BE2C (cell line): ENCODE measurements around the gene SH2D7.

Source experiments
- DNase-seq: peaks from one replicate; pipeline ENCODE4 v3.0.0-alpha.2; 2020
- H3K27me3 ChIP-seq: fragments of 250-450 bp; sonication (Bioruptor Pico); 2 replicates; pipeline ENCODE4 v1.5.1; 2020; ENCODE audit warnings: mild to moderate bottlenecking
- H3K36me3 ChIP-seq: fragments of 250-450 bp; sonication (Bioruptor Pico); 2 replicates; pipeline ENCODE4 v1.5.1; 2020; ENCODE audit warnings: mild to moderate bottlenecking
- H3K4me1 ChIP-seq: fragments of 250-450 bp; sonication (Bioruptor Pico); 2 replicates; pipeline ENCODE4 v1.5.1; 2020
- H3K4me3 ChIP-seq: 2 replicates; pipeline ENCODE4 v1.5.1; 2011; ENCODE audit warnings: low read depth, low read length
- H3K9me3 ChIP-seq: fragments of 250-450 bp; sonication (Bioruptor Pico); 2 replicates; pipeline ENCODE4 v1.5.1; 2020
- CTCF ChIP-seq: IDR thresholded peaks from 2 replicates; pipeline ENCODE4 v1.5.1; 2012; ENCODE audit warnings: mild to moderate bottlenecking, low read depth, low read length

SH2D7 gene

DNA sequence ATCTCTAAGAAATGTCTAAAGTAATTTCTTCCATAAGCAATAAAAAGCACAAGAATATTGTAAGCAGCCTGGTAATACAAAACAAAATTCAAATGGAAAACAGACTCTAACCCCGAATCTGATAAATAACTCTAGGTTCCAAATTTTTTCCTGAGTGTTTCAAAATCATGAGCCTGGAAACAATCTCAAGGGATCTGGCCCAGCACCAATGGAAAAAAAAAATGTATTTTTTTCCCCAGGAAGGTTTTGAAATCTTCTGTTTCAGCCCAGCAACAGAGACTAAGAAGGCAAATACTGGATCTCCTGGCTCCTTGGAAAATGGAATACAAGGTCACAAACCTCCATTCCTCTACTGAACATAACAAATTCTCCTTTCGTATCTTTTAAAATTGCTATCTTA lies 27.8 kb upstream of the SH2D7 start:
- Histone ChIP-seq H3K27me3 (no peaks in the 10 kb centered on the region), H3K4me1 (peaks cover 42% of the 10 kb centered on the region), H3K36me3 (no peaks in the 10 kb centered on the region; the same call in 1 of the 2 replicates), H3K4me3 (no peak overlapping the region), H3K9me3 (no peaks in the 10 kb centered on the region)
- TF ChIP-seq CTCF = no peak
- DNase-seq = no peak

DNA sequence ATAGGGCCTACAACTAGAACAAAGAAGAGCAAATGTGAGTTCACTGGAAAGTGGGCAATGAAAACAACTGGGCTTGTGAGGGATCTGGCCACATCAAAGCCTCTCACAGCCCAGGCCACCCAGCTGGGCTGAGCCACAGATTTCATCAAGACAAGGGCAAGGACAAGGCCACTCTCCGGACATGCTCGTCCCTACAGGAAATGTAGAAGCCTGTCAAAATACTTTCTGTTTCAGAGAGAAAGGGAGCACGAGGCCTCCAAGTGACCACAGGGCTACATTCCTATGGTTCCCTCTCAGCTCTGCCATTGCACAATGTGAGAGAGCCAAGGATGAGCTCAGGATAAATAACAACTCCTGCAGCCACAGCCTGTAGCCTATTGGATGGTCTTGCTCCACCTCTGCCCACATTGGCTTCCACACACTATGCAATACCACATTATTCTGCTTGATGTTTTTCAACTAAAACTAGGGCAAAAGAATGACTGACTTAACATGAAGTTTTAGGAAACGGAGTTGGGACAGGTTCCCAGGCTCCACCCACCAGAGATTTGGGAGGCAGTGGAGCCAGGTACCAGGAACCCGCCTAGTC lies 27.0 kb upstream of the SH2D7 start:
- H3K36me3 ChIP-seq = no peaks in the 10 kb centered on the region; the same call in 1 of the 2 replicates
- TF ChIP-seq CTCF = no peak
- H3K27me3 ChIP-seq = no peaks in the 10 kb centered on the region
- no peak for DNase-seq
- H3K9me3 ChIP-seq = no peaks in the 10 kb centered on the region
- H3K4me1 ChIP-seq = peaks cover 42% of the 10 kb centered on the region
- H3K4me3 ChIP-seq = no peak overlapping the region

GRCh38 chr15:78065973-78066946 lies 26.1 kb upstream of the SH2D7 start:
- no peak for DNase-seq
- peaks cover 42% of the 10 kb centered on the region for H3K4me1 ChIP-seq
- H3K36me3 ChIP-seq = no peaks in the 10 kb centered on the region; the same call in 1 of the 2 replicates
- TF ChIP-seq CTCF = no peak
- no peaks in the 10 kb centered on the region for H3K9me3 ChIP-seq
- no peak overlapping the region for H3K4me3 ChIP-seq
- H3K27me3 ChIP-seq = no peaks in the 10 kb centered on the region

DNA sequence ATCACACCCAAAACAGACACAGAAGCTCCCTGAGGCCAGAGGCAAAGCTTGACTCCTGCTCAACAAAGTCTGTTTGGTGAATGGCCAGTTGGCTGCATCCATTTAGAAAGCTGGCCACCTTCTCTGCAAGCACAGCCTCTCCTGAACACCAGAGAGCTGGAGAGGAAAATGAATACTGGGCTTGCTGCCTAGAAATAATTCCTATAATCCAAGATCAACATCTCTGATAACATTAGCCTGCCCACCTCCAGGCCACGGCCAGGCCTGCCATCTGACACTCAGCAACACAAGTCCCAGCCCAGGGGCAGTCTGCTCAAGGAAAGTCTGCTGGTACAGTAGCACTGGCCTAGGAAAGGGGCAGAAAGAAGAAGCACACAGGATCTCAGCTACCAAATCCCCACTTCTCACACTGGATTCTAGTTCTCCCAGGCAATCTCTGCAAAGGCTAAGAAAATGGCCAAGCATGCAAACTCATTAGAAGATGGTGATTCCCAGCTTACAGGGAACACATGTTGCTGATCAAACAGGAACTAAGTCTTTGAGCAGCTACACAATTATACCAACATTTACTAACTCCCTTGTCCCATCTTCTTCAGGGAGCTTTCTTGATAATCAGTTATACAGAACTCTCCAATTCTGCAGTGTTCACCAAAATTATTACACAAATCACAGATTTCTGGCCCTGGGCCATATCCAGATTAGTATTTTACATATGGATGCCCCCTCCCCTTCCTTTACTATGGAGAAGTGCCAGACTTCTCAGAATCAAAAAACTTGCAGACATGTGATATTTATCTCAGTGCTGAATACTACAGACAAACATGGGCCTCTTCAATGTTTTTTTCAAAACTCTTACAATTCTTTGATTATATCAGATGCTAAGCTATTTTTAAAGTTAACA lies 24.8 kb upstream of the SH2D7 start:
- DNase-seq = peak; percentile 80
- no peaks in the 10 kb centered on the region for H3K27me3 ChIP-seq
- H3K36me3 ChIP-seq = no peaks in the 10 kb centered on the region; the same call in 1 of the 2 replicates
- peak overlapping the region; percentile 9; the same call in 1 of the 2 replicates for H3K4me3 ChIP-seq
- no peaks in the 10 kb centered on the region for H3K9me3 ChIP-seq
- H3K4me1 ChIP-seq = peaks cover 39% of the 10 kb centered on the region
- TF ChIP-seq CTCF = no peak; the same call in 1 of the 2 replicates

- Histone ChIP-seq H3K36me3 (no peaks in the 10 kb centered on the region; the same call in 1 of the 2 replicates), H3K27me3 (no peaks in the 10 kb centered on the region), H3K4me3 (no peak overlapping the region), H3K9me3 (no peaks in the 10 kb centered on the region), H3K4me1 (peaks cover 39% of the 10 kb centered on the region)
- DNase-seq = no peak
- no peak for TF ChIP-seq CTCF
These were observed 23.3 kb upstream of the SH2D7 start for GRCh38 chr15:78069052-78069414.
